Measurements from ENCODE around the gene B4GALNT3.

B4GALNT3 gene

GRCh38 chr12:593396-594270, 133.9 kb downstream of the B4GALNT3 start:
- DNase-seq (ENCODE audit: low spot score) = no peak

- DNase-seq (ENCODE audit: low spot score) = no peak
Observed at GRCh38 chr12:597926-598568, 138.3 kb downstream of the B4GALNT3 start.

- no peak for DNase-seq (ENCODE audit: low spot score)
Observed at GRCh38 chr12:599756-600155, 140.0 kb downstream of the B4GALNT3 start.

GRCh38 chr12:601976-602699, 142.4 kb downstream of the B4GALNT3 start:
- DNase-seq (ENCODE audit: low spot score) = no peak

- no peak for DNase-seq (ENCODE audit: low spot score)
Observed at GRCh38 chr12:602700-603068, 142.9 kb downstream of the B4GALNT3 start.

GRCh38 chr12:604956-605355, 145.2 kb downstream of the B4GALNT3 start:
- DNase-seq (ENCODE audit: low spot score) = no peak

GRCh38 chr12:607541-608001, 147.8 kb downstream of the B4GALNT3 start:
- DNase-seq (ENCODE audit: low spot score) = peak; percentile 64

GRCh38 chr12:608413-608812, 148.7 kb downstream of the B4GALNT3 start:
- DNase-seq (ENCODE audit: low spot score) = no peak

- DNase-seq (ENCODE audit: low spot score) = no peak
Observed at GRCh38 chr12:608921-609320, 149.2 kb downstream of the B4GALNT3 start.

GRCh38 chr12:611721-612120, 152.0 kb downstream of the B4GALNT3 start:
- no peak for DNase-seq (ENCODE audit: low spot score)

- no peak for DNase-seq (ENCODE audit: low spot score)
Observed at GRCh38 chr12:612293-612692, 152.6 kb downstream of the B4GALNT3 start.

- DNase-seq (ENCODE audit: low spot score) = no peak
Observed at GRCh38 chr12:612886-613285, 153.1 kb downstream of the B4GALNT3 start.
